Amygdala (tissue), 56 donors: ENCODE data around the gene MTFR1L.
"Not testable (repeated sequence)": the region's sequence is repeated elsewhere in the genome, so short reads cannot be mapped to it uniquely, and the experiment has no call there.

Experiments
- DNase-seq, 56 donors: peaks; one replicate each; lab custom pipeline; 2025; lab: John Stamatoyannopoulos, UW

MTFR1L gene

GRCh38 chr1:25820247-25821111, 725 bp downstream of the MTFR1L start:
- peak in 3 of 56 donors; percentile 28 to 49 (median 48) for DNase-seq

DNA sequence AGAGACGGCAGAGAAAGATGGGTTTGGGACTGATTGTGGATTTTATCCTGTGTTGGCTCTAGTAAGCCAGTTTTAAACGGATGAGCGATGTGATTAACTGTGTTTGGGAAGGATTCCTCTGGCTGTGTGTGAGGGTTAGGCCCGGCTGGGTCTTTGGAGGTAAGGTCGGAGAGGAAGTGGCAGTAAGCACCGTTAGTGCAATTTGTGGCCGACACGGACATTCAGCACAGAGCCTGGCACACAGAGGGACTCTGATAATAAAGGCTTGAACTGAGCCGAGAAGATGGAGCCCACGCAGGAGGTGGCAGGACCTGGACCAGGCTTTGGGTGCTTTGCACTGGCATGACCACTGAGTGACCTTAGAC, 1.3 kb downstream of the MTFR1L start:
- DNase-seq, result no peak

GRCh38 chr1:25821630-25822091, 1.9 kb downstream of the MTFR1L start:
- no peak for DNase-seq

DNA sequence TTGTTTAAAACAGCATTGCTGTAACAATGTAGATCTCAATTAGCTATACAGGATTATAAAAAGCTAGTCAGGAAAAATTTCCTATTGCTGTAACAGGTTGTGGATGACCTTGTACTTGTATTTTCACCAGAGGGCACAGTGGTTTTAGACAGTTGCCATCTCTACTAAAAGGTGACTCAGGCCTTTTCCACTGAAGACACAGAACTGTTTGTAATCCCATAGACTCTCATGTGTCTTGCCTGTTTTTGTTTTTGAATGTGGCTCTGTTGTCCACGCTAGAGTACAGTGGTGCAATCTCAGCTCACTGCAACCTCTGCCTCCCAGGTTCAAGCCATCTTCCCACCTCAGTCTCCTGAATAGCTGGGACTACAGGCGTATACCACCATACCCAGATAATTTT, 5.9 kb downstream of the MTFR1L start:
- no peak for DNase-seq

DNA sequence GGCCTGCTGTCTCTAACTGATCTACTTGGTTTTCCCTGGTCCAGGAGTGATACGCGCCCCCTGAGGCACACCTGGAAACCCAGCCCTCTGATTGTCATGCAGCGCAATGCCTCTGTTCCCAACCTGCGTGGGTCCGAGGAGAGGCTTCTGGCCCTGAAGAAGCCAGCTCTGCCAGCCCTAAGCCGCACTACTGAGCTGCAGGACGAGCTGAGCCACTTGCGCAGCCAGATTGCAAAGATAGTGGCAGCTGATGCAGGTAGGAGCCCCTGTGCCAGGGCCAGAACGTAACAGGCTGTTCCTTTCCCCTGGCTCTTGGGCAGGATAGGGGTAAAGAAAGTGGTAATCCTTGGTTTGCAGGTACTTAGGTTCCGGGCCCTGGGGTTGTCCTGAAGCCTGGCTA, 6.8 kb downstream of the MTFR1L start:
- DNase-seq, result no peak

DNA sequence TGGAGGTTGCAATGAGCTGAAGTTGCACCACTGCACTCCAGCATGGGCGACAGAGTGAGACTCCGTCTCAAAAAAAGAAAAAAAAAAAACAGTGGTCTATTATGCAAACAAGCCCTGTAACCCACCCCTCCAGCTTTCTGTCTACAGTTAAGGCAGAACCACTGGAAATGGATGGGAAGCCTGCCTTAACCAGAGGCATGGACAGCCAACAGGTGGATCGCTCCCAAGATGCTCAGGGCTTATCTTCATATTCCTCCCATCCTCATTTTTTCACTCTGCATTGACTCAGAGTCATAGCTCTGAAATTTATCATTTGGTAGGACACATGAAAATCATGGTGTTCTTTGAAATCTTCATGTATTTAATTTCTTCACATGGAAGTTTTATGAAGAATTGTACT, 8.7 kb downstream of the MTFR1L start:
- DNase-seq, result no peak

- DNase-seq, result no peak
Measured at GRCh38 chr1:25829046-25829445, 9.3 kb downstream of the MTFR1L start.

- no peak for DNase-seq
Measured at GRCh38 chr1:25831569-25832196, 11.9 kb downstream of the MTFR1L start.

GRCh38 chr1:25832336-25833037, 12.7 kb downstream of the MTFR1L start:
- no peak for DNase-seq

DNA sequence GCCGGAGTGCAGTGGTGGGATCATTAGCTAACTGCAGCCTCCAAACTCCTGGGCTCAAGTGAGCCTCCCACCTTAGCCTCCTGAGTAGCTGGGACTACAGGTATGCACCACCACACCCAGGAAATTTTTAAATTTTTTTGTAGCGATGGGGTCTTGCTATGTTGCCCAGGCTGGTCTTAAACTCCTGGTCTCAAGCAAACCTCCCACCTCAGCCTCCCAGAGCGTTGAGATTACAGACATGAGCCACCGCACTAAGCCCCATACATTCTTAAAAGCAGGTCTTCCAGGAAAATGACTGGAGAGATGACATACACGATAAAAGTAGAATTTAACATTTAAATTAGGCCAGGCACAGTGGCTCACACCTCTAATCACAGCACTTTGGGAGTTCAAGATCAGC, 13.4 kb downstream of the MTFR1L start:
- DNase-seq, result no peak

GRCh38 chr1:25834894-25835293, 15.1 kb downstream of the MTFR1L start:
- DNase-seq, result no peak

- DNase-seq, result no peak
Measured at GRCh38 chr1:25836695-25837094, 16.9 kb downstream of the MTFR1L start.

DNA sequence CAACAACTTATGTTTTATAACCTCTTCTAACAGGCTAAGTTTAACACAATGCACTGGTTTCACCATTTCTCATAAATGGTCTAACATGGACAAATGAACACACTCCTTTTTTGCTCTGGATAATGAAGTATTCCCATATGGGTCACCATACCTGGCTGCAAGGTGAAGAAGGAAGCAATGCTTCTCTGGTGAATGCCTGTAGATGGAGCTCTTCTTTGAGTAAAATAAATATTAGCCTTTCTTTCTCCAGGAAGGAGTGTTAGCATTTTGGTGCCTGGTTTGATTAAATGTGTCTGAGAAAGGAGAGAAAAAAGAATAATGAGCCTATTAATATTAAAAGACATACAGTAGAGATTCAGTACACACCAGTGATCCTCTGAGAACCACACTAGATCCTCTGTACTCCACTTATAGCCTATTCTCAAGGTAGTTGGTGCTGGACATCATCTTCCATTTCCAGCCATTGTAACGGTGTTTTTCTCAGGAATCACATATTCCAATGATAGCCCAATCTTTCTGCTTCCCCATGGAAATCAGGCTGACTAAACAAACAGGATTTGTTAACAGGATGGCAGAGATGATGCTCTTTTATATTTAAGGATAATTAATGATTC, 17.6 kb downstream of the MTFR1L start:
- peak in 1 of 56 donors; percentile 86 for DNase-seq

GRCh38 chr1:25839808-25840207, 20.1 kb downstream of the MTFR1L start:
- not testable (repeated sequence) for DNase-seq

- DNase-seq, result no peak
Measured at GRCh38 chr1:25843483-25843882, 23.7 kb downstream of the MTFR1L start.

GRCh38 chr1:25844536-25845337, 25.0 kb downstream of the MTFR1L start:
- DNase-seq, result no peak

DNA sequence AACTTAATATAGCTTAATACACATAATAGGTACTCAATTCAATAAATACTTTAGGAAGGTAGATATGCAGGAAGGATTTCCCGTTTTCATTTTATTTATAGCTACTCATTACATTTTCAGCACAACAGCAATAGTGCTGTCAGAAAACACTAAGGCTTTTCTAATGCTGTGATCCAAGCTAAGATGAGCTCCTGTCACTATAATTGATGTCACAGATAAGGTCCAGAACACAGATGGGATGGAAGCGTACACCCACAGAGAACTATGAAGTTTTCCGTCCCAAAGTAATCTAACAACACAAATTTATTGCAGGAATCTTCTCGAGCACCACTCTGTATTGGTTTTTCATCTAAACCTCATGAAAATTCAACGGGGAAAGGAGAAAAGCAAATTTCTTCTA, 25.9 kb downstream of the MTFR1L start:
- no peak for DNase-seq

GRCh38 chr1:25847929-25848328, 28.2 kb downstream of the MTFR1L start:
- DNase-seq, result no peak

DNA sequence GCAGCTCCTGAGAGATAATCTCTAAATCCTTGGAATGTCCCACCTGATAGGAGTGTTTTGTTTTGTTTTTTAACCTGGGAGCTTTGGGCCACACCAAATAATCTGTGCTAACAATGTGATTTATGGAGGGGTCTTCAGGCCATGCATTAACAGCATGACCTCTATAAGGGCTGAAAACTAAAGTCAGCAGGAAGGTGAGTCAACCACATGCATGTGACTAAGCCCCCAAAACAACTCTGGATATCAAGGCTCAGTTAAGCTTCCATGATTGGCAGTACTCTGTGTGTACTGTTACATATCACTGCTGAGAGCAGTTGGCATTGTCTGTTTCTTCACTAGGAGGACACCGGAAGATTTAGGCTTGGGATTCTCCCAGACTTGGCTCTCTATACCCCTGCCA, 28.8 kb downstream of the MTFR1L start:
- DNase-seq, result no peak

DNA sequence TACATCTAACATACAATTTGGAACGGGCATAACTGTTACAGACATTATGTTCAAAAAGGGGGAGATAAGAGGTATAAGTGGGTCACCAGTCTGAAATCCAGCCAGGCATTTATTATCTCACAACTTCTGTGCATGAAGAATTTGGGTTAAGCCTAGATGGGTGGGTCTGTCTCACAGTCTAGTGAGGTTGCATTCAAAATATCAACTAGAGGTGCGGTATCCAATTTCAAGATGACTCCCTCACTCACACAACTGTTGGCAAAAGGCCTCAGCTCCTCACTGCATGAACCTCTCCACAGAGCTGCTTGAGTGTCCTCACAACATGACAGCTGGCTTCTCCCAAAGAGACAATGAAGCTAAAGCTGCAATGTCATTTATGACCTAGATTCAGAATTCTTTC, 34.8 kb downstream of the MTFR1L start:
- DNase-seq, result no peak
